NCI-H2196 (cell line): ENCODE results near the gene TMC1.
A peak's percentile ranks its signal among the peaks of the same experiment; 100 is the strongest.
"Not testable (repeated sequence)": the region's sequence is repeated elsewhere in the genome, so short reads cannot be mapped to it uniquely, and the experiment has no call there.

Source experiments
- DNase-seq: peaks from one replicate; lab custom pipeline; 2025; ENCODE audit not compliant: unreplicated experiment; lab: John Stamatoyannopoulos, UW

TMC1 gene

GRCh38 chr9:72812559-72813111 lies 291.2 kb downstream of the TMC1 start:
- no peak for DNase-seq

- no peak for DNase-seq
These were observed 292.1 kb downstream of the TMC1 start for GRCh38 chr9:72813544-72813943.

GRCh38 chr9:72814083-72814597 lies 292.7 kb downstream of the TMC1 start:
- DNase-seq, result no peak

- no peak for DNase-seq
These were observed 295.3 kb downstream of the TMC1 start for GRCh38 chr9:72816666-72817065.

GRCh38 chr9:72817413-72817812 lies 296.0 kb downstream of the TMC1 start:
- DNase-seq, result no peak

GRCh38 chr9:72818385-72818784 lies 297.0 kb downstream of the TMC1 start:
- DNase-seq, result no peak

GRCh38 chr9:72823971-72824370 lies 302.6 kb downstream of the TMC1 start:
- no peak for DNase-seq

- DNase-seq, result no peak
These were observed 305.9 kb downstream of the TMC1 start for GRCh38 chr9:72826996-72827949.

- DNase-seq, result no peak
These were observed 306.7 kb downstream of the TMC1 start for GRCh38 chr9:72827950-72828731.

- no peak for DNase-seq
These were observed 313.6 kb downstream of the TMC1 start for GRCh38 chr9:72834994-72835393.

- DNase-seq, result no peak
These were observed 315.4 kb downstream of the TMC1 start for GRCh38 chr9:72836790-72837189.

GRCh38 chr9:72839085-72839484 lies 317.7 kb downstream of the TMC1 start:
- DNase-seq, result no peak

- no peak for DNase-seq
These were observed 322.4 kb downstream of the TMC1 start for GRCh38 chr9:72843520-72844439.

- DNase-seq, result no peak
These were observed 323.0 kb downstream of the TMC1 start for GRCh38 chr9:72844440-72844768.

- not testable (repeated sequence) for DNase-seq
These were observed 323.6 kb downstream of the TMC1 start for GRCh38 chr9:72845052-72845451.

GRCh38 chr9:72850209-72850608 lies 328.8 kb downstream of the TMC1 start:
- not testable (repeated sequence) for DNase-seq

GRCh38 chr9:72855321-72855720 lies 333.9 kb downstream of the TMC1 start:
- DNase-seq, result no peak

- DNase-seq, result no peak
These were observed 334.6 kb downstream of the TMC1 start for GRCh38 chr9:72855890-72856523.

GRCh38 chr9:72856972-72857623 lies 335.7 kb downstream of the TMC1 start:
- DNase-seq, result peak; percentile 22

- no peak for DNase-seq
These were observed 336.2 kb downstream of the TMC1 start for GRCh38 chr9:72857624-72857996.
